KBM-7 (cell line): ENCODE measurements around the gene GABARAP.
A peak's percentile ranks its signal among the peaks of the same experiment; 100 is the strongest.

Experiments
- DNase-seq: peaks from one replicate; pipeline ENCODE4 v3.0.0-alpha.2; 2015
- in situ Hi-C: fragments of 300-500 bp; cut with MboI; formaldehyde crosslinking; loops from 2 replicates; pipeline ENCODE4 v1.14.3; 2020; ENCODE audit warnings: low sequenced_read_pairs, low pct_unique_long_range_greater_than_20kb, mixed read lengths

The GABARAP gene

DNA sequence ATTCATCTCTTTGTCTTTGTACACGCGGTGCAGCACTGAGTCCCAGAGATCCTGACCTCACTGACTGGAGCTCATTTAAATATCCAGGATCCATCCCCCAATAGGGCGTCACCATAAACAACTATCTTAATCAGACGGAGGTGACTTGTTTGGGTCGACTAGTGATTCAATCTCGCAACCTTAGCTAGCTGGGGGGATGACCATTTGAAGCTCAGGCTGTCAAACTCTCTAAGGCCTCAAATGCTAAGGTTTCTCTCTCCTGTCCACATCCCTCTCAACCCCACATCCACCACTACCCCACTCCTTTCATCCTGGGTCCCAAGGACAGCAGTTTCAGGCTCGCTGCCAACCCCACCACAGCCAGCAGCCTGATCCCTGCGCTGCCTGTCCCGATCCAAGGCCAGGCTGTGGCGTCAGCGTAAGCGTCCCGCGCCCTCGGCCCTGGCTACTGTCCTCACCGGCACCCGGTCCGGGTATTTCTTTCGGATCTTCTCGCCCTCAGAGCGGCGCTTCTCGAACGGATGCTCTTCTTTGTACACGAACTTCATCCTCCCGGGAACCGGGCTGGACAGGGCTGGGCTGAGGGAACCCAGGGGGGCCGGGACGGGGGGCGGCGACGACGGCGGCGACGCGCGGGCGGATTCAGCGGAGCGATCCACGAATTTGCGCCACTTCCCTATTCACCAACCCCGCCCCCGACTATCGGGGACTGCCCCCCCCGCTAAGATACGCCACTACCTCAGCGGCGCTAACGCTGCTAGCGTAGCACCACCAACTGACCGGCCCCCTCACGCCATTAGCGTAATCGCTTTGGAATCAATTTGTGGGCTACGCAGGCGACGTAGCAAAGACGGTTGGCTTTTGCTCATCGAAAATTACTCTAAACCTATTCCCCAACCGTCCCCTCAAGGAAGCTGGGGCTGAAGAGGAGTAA is at the start of gene GABARAP:
Gene GABARAP (minus strand): TSS at position 667 of the 934 bp plus-strand sequence. CDS start 119 bp downstream, at position 548.
- in situ Hi-C loops = no loop called here
- DNase-seq = peak; percentile 95

DNA sequence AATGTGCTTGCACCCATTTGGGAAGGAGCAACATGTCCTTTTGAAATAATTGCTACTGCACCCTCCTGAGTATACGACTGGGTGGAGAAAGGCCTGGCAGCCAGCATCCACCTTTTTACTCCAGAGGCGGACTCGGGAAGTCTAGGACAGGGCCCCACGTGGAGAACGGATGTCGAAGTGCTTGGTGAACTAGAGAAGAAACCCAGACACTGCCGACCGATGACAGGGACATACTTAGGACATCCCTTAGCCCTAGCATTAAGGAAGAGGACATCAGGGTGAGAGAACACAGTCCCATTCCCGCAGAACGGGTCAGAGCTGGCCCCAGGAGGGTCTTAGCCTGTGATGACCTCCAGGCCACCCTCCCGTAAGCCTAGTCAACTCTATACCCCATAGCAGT is 48.4 kb upstream of the GABARAP start:
- in situ Hi-C loops = no loop called here
- DNase-seq = no peak

DNA sequence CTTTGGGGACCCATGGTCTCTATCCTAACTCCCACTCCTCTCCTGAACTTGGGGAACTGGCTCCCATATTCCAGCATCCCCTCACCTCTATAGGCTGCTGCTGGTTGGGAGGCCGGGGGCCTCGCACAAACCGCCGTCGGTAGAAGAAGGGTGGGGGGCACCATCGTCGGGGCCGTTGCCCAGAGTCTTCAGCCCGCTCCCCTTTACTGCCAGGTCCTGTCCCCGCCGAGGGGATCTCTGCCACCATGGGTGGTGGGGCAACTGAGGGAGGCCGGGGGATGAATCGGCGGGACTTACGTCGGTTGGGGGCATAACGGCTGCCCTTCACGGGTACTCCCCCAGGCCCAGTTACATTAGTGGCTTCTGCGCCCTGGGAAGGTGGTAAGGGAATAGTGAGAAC is 47.9 kb upstream of the GABARAP start:
- DNase-seq = no peak
- in situ Hi-C loops = no loop called here

DNA sequence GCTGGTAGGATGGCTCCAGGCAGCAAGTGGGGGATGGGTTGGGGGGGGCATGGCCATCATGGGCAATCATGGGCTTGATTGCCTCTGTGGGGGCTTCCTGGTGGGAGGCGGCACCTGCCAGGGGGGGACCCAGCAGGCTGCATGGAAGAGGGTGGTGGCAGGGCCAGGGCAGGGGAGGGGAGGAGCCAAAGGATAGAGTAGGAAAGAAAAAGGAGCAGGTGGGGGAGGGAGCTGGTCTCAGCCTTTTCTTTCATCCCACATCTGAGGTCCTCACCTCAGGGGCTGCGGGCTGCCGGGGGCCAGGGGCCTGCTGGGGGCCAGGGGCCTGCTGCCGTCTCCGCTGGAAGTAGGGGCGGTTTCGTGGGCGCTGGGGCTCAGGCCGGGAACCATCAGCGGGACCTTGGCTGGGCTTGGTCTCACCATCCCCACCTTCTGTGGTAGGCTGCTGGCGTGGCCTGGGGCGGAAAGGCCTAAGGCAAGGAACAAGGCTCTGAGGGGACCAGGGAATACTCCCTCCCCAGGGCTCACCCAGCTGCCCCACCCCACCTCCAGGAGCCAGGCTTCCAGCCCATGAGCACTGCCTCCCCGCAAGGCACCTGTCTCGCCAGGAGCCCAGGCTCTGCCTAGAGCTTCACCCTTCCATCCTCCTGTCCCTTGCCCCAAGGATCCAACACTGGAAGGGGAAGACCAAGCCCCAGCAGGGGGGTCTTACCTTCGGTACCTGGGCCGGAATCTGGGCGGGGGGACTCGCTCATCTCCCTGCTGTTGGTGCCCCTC is 47.2 kb upstream of the GABARAP start:
- in situ Hi-C loops = no loop called here
- DNase-seq = no peak

DNA sequence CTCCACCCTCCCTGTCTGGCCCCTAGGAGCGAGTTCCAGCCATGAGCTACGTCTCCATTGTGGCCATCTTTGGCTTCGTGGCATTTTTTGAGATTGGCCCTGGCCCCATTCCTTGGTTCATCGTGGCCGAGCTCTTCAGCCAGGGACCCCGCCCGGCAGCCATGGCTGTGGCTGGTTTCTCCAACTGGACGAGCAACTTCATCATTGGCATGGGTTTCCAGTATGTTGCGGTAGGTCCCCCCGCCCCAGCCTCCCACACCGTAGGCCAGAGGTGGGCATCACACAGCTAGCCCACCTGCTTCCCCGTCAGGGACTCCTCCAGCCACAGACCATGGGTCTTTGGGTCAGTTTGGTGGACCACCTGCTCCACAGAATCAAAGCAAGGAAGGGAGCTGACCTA is 43.4 kb upstream of the GABARAP start:
- in situ Hi-C loops = no loop called here
- DNase-seq = no peak

DNA sequence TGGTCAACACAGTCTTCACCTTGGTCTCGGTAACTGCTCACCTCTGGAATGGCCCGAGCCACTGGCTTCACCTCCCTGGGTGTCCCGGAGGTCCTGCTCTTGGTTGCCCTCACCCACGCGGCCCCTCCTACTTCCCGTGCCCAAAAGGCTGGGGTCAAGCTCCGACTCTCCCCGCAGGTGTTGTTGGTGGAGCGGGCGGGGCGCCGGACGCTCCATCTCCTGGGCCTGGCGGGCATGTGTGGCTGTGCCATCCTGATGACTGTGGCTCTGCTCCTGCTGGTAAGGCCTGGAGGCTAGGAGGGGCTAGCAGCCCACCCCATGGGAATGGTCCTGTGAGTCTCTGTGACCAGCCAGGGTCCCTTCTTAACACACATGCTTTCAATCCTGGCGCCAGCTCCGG is 42.7 kb upstream of the GABARAP start:
- no peak for DNase-seq
- in situ Hi-C loops = no loop called here

DNA sequence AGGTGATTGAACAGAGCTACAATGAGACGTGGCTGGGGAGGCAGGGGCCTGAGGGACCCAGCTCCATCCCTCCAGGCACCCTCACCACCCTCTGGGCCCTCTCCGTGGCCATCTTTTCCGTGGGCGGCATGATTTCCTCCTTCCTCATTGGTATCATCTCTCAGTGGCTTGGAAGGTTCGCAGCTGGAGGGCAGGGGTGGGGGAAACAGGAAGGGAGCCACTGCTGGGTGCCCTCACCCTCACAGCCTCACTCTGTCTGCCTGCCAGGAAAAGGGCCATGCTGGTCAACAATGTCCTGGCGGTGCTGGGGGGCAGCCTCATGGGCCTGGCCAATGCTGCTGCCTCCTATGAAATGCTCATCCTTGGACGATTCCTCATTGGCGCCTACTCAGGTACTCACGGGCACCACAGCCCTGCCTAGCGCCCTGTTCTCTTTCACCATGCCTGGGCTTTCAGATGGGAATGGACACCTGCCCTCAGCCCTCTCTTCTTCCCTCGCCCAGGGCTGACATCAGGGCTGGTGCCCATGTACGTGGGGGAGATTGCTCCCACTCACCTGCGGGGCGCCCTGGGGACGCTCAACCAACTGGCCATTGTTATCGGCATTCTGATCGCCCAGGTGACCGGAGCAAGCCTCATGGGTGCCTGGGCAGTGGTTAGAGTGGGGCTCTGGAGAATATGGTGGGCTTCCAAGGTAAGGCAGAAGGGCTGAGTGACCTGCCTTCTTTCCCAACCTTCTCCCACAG is 41.4 kb upstream of the GABARAP start:
- in situ Hi-C loops = no loop called here
- no peak for DNase-seq

DNA sequence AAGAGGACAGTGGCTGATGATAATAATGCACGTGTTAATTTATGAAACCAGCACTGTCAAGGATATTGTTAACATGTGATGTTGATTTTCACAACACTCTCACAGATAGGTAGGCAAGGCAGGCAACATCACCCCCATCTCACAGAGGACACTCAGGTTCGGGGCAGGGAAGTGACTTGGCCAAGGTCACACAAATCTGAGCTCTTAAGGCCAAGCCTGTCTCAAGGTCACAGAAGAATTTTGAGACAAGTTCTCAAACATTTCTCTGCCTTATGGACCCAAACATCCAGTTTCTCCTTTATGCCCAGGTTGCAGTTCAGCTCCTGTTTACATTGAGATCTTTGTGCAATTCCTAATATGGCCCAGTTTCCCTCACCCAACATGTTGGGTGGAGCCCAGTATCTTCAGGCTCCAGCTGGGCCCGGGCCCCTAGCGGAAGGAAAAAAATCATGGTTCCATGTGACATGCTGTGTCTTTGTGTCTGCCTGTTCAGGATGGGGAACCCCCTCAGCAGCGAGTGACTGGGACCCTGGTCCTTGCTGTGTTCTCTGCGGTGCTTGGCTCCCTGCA is 40.6 kb upstream of the GABARAP start:
- DNase-seq = no peak
- in situ Hi-C loops = no loop called here

DNA sequence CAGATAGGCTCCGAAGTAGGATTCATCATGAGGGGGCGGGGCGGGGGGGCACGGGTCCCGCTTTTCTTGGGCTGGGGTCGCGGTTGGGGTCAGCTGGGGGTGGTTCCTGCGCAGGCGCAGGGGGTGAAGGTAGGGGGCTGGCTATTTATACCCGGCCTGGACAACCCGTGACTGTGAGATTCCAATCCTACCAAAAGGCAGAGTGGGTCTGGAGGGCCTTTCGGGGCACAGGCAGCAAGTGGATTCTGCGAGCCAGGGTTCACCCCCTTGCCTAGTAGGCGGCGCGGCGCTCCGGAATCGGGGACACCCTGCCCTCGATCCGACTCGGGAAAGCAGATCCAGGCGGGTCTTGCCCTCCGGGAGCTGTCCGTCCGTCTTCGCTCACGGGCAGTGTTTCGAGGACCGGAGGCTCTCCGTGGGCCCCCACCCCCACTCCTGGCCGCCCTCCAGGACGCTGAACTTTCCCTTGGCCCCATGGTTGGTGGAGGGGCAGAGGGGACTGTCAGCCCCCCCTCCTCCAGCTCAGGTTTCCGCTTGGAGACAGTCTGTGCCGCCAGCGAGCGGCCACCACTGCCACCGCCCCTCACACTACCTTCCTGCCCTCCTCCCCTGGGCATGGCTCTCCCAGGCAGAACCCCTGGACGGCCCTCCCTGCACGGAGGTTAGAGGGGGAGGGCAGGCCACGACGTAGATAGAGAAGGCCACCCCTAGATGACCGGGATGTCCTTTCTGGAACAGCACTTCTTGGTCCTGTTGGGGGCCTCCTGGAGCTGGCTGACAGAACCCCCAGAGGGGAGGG is 39.9 kb upstream of the GABARAP start:
- DNase-seq = no peak
- in situ Hi-C loops = no loop called here

DNA sequence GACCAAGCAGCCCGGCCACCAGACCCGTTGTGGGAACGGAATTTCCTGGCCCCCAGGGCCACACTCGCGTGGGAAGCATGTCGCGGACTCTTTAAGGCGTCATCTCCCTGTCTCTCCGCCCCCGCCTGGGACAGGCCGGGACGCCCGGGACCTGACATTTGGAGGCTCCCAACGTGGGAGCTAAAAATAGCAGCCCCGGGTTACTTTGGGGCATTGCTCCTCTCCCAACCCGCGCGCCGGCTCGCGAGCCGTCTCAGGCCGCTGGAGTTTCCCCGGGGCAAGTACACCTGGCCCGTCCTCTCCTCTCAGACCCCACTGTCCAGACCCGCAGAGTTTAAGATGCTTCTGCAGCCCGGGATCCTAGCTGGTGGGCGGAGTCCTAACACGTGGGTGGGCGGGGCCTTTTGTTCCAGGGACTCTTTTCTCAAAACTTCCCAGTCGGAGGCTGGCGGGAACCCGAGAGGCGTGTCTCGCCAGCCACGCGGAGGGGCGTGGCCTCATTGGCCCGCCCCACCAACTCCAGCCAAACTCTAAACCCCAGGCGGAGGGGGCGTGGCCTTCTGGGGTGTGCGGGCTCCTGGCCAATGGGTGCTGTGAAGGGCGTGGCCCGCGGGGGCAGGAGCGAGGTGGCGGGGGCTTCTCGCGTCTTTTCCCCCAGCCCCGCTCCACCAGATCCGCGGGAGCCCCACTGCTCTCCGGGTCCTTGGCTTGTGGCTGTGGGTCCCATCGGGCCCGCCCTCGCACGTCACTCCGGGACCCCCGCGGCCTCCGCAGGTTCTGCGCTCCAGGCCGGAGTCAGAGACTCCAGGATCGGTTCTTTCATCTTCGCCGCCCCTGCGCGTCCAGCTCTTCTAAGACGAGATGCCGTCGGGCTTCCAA is 39.1 kb upstream of the GABARAP start, which contains the start of gene SLC2A4:
Gene SLC2A4 (plus strand): TSS at position 645 of the 879 bp plus-strand sequence. CDS start 217 bp downstream, at position 862.
- DNase-seq = peak; percentile 100
- in situ Hi-C loops = no loop called here

DNA sequence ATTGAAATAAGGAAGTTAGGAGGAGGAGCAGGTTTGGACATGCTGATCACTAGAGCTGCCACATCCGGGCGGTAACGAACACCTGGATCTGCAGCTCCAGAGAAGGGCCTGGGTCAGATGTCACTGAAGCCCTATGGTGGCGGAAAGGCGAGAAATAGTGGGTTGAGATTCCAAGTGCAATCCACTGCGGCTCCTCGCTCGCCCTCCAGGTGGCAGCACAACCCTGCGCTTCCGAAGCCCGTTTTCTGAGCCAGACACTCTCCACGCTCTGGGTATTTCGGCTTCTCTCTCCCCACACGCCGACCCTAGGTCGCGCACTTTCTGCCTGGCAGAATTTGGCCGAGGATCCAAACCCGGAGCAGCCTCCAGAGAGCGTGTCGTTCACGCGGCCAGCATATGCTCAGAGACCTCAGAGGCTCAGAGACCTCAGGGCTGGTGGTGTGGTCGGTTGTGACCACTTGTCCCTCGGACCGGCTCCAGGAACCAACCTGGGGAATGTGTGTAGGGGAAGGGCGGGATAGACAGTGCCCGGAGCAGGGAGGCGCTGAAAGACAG is 38.3 kb upstream of the GABARAP start:
- in situ Hi-C loops = no loop called here
- DNase-seq = peak; percentile 95

DNA sequence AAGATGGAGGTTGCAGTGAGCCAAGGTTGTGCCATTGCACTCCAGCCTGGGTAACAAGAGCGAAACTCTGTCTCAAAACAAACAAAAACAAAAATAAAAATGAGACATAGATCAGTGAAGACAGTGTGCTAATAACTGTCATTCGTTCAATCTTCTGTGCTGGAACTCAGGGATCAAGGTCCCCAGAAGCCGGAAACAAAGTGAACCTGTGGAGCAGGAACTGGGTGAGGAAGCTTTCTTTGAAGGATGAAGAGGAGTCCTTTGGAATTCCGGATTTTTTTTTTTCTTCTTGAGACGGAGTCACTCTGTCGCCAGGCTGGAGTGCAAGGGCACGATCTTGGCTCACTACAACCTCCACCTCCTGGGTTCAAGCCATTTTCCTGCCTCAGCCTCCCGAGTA is 37.2 kb upstream of the GABARAP start:
- in situ Hi-C loops = no loop called here
- no peak for DNase-seq

DNA sequence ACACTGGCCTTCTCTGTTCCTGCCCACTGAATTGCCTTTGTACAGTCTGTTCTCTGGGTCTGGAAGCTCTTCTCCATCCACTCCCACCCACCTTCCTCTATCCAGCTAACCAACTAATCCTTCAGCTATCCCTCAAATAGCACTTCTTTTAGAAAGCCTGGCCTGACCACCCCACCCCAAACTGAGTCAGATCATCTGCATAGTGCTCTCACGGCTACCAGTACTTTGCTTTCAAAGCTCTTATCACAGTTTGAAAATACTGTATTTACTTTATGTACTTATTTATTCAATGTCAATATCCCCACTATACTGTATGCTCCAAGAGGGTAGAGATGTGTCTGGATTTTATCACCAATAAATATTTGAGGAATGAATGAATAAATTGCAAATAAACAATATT is 24.5 kb upstream of the GABARAP start:
- in situ Hi-C loops = no loop called here
- DNase-seq = no peak

DNA sequence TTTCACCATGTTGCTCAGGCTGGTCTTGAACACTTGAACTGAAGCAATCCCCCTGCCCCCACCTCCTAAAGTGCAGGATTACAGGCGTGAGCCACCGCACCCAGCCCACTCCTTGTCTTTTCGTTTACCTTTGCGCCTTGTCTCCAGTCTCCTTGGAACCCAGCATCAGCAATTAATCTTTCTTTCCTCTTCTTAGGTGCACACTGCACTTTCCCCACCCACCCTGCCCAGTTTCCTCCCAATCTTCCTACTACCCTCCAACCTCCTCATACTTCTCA is 21.5 kb upstream of the GABARAP start:
- in situ Hi-C loops = no loop called here

DNA sequence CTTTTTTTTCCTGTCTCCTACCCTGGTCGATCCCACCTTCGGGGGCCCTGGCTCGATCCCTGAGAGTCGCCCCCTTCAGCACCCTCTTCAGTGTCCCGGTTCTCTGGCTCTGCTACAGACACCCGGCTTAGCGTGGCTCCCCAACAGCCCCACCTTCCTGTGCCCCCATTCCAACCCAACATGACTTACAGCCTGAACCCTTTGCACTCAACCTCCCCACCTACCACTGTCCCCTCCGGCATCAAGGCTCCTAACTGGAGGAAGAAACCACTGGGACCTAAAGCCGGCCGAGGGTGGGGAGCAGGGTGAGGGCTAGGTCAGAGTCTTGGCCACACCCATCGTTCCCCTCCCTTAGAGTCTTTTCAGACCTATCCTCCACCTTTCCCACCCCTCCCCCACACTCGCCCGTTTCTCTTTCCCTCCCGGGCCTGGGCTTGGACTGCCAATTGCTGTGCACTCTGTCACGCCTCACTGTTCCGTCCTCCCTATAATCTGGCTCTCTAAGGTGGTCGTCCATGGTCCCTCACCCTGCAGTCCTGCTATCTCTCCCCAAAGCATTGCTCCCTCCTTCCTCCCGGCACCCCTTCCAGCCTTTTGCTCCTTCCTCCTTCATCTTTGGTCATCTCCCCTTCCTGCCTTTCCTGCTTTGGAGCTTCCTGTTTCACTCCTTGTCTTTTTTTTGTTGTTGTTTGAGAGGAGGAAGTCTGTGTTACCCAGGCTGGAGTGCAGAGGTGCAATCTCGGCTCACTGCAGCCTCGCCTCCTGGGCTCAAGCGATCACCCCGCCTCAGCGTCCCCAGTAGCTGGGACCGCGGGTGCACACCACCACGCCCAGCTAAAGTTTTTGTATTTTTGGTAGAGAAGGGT is 20.9 kb upstream of the GABARAP start:
- peak; percentile 63 for DNase-seq
- in situ Hi-C loops = no loop called here

More for the DNA sequence above, 21.5 kb upstream of the GABARAP start:
- no peak for DNase-seq

DNA sequence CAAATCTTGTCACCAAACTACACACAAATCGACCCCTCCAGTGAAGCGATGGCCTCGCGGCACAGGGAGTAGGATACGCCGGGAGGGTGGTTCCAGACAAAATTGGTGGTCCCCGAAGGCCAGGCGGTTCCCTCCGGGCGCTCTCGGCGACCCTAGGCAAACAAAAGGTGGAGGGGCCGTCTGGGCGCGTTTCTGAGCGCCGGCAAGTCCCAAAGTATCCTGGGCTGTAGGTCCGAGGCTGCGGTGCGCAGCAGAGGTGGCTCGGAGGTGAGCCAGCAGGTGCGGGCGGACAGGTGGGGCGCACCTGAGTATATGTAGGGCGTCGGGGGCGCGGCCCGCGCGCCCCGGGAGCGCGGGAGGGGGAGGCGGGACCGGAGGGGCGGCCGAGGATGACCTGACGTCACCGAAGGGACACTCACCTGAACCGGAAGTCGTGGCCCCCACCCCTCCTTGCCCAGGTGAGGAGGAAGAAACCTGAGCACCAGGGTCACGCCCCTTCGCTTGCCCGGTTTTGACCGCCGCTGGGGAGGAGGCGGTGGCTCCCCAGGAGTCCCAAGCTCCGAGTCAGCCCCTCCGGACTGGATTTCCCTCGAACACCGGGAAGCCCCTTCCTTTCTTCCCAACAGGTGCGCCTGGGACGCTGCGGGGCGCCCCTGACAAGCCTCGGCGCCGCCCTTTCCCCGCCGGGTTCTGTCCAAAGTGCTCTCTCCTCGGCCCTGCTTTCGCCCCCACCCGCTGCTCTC is 20.1 kb upstream of the GABARAP start, which contains the start of gene CLDN7:
Gene CLDN7 (minus strand): TSS at position 287 of the 743 bp plus-strand sequence. CDS start 435 bp downstream, outside the sequence.
- in situ Hi-C loops = no loop called here
- DNase-seq = no peak
